Endothelial cell (in vitro differentiated cells): ENCODE measurements around the gene D2HGDH. TPM values are rescaled to one million over a fixed set of nuclear protein-coding genes. Genes with fewer than 3 reads are reported as not detected.

ENCODE experiments used
- DNase-seq: peaks from one replicate; pipeline ENCODE4 v3.0.0; 2021; ENCODE audit warnings: low spot score
- H3K27ac Mint-ChIP-seq: one replicate; pipeline ENCODE4 v1.8.0; 2021; ENCODE audit warnings: mixed read lengths, inconsistent platforms; ENCODE audit not compliant: unreplicated experiment
- H3K27me3 Mint-ChIP-seq: one replicate; pipeline ENCODE4 v1.8.0; 2021; ENCODE audit warnings: mild to moderate bottlenecking, moderate library complexity, mixed read lengths, inconsistent platforms; ENCODE audit not compliant: unreplicated experiment
- H3K36me3 Mint-ChIP-seq: one replicate; pipeline ENCODE4 v1.8.0; 2021; ENCODE audit warnings: mild to moderate bottlenecking, low read depth, mixed read lengths, inconsistent platforms; ENCODE audit not compliant: unreplicated experiment
- H3K4me1 Mint-ChIP-seq: one replicate; pipeline ENCODE4 v1.8.0; 2021; ENCODE audit warnings: mild to moderate bottlenecking, mixed read lengths, inconsistent platforms; ENCODE audit not compliant: unreplicated experiment
- H3K4me3 Mint-ChIP-seq: one replicate; pipeline ENCODE4 v1.8.0; 2021; ENCODE audit warnings: mild to moderate bottlenecking, mixed read lengths, inconsistent platforms; ENCODE audit not compliant: unreplicated experiment
- H3K9me3 Mint-ChIP-seq: one replicate; pipeline ENCODE4 v1.8.0; 2021; ENCODE audit warnings: mixed read lengths, inconsistent platforms; ENCODE audit not compliant: unreplicated experiment
- CTCF ChIP-seq: fragments of 200-600 bp; sonication (generic); IDR thresholded peaks from one replicate; pipeline ENCODE4 v1.5.0; 2021; ENCODE audit warnings: antibody characterized with exemption; ENCODE audit not compliant: unreplicated experiment
- total RNA-seq: library from RNA; stranded (reverse); fragmentation: NEBNext Ultra II Directional; extraction: Animal tissue kit (Norgen Biotek cat#: 25700); gene quantifications from one replicate; pipeline ENCODE4 v1.2.1, GENCODE V29; 2021; ENCODE audit not compliant: unreplicated experiment

Gene D2HGDH
- total RNA-seq, 1 donor from 2014 or later = 11.4 TPM

GRCh38 chr2:241724975-241725870, 9.2 kb upstream of the D2HGDH start:
- no peak for TF ChIP-seq CTCF
- H3K27ac Mint-ChIP-seq = no peak overlapping the region
- H3K9me3 Mint-ChIP-seq = peaks cover 4% of the 10 kb centered on the region
- H3K4me1 Mint-ChIP-seq = peaks cover 2% of the 10 kb centered on the region
- peaks cover 4% of the 10 kb centered on the region for H3K27me3 Mint-ChIP-seq
- H3K4me3 Mint-ChIP-seq = no peak overlapping the region
- H3K36me3 Mint-ChIP-seq = peaks cover 30% of the 10 kb centered on the region
- no peak for DNase-seq

GRCh38 chr2:241726459-241726858, 8.0 kb upstream of the D2HGDH start:
- Mint-ChIP-seq H3K4me3 (no peak overlapping the region), H3K27me3 (peaks cover 4% of the 10 kb centered on the region), H3K27ac (no peak overlapping the region), H3K4me1 (peaks cover 6% of the 10 kb centered on the region), H3K9me3 (peaks cover 4% of the 10 kb centered on the region), H3K36me3 (peaks cover 23% of the 10 kb centered on the region)
- no peak for DNase-seq
- no peak for TF ChIP-seq CTCF

GRCh38 chr2:241728000-241728399, 6.4 kb upstream of the D2HGDH start:
- no peaks in the 10 kb centered on the region for H3K9me3 Mint-ChIP-seq
- DNase-seq = no peak
- peaks cover 11% of the 10 kb centered on the region for H3K36me3 Mint-ChIP-seq
- TF ChIP-seq CTCF = no peak
- H3K4me1 Mint-ChIP-seq = peaks cover 6% of the 10 kb centered on the region
- peaks cover 7% of the 10 kb centered on the region for H3K27me3 Mint-ChIP-seq
- no peak overlapping the region for H3K4me3 Mint-ChIP-seq
- H3K27ac Mint-ChIP-seq = no peak overlapping the region

GRCh38 chr2:241728627-241729026, 5.8 kb upstream of the D2HGDH start:
- peaks cover 9% of the 10 kb centered on the region for H3K27me3 Mint-ChIP-seq
- no peak for DNase-seq
- peaks cover 4% of the 10 kb centered on the region for H3K36me3 Mint-ChIP-seq
- H3K4me3 Mint-ChIP-seq = no peak overlapping the region
- no peak for TF ChIP-seq CTCF
- H3K27ac Mint-ChIP-seq = no peak overlapping the region
- H3K9me3 Mint-ChIP-seq = no peaks in the 10 kb centered on the region
- peaks cover 6% of the 10 kb centered on the region for H3K4me1 Mint-ChIP-seq

GRCh38 chr2:241729868-241730267, 4.6 kb upstream of the D2HGDH start:
- Mint-ChIP-seq H3K27me3 (peaks cover 11% of the 10 kb centered on the region), H3K36me3 (no peaks in the 10 kb centered on the region), H3K4me1 (peaks cover 6% of the 10 kb centered on the region), H3K4me3 (peak overlapping the region; percentile 18), H3K27ac (peak overlapping the region; percentile 42), H3K9me3 (no peaks in the 10 kb centered on the region)
- DNase-seq = no peak
- TF ChIP-seq CTCF = no peak
